HEK293 (cell line): ENCODE results near the gene RINL.

ENCODE experiments used
- CTCF ChIA-PET: fragments of 350-600 bp; formaldehyde crosslinking; extraction: SDS; loops from one replicate; lab custom pipeline; 2021; ENCODE audit warnings: antibody characterized with exemption; lab: Yijun Ruan, JAX
- POLR2A ChIA-PET: fragments of 300-600 bp; formaldehyde crosslinking; extraction: SDS; loops from one replicate; lab custom pipeline; 2020; ENCODE audit warnings: antibody characterized with exemption, inconsistent platforms; lab: Yijun Ruan, JAX
- H3K27ac ChIP-seq: fragments of 200-500 bp; sonication (Bioruptor generic); 2 replicates; pipeline ENCODE4 v1.5.1; 2014; ENCODE audit warnings: low read depth, low read length, control low read depth, inconsistent platforms; ENCODE audit errors: extremely low read depth
- H3K36me3 ChIP-seq, 2 experiments: fragments of 200-500 bp in 1 of 2; sonication (Bioruptor generic) in 1 of 2; 1 replicate in 1 of 2; 2 replicates in 1 of 2; pipeline ENCODE4 v1.5.1; 2014 to 2017; ENCODE audit warnings: inconsistent platforms in 2 of 2, low read length in 2 of 2; ENCODE audit not compliant: control insufficient read depth in 2 of 2, insufficient read depth in 1 of 2
- H3K4me1 ChIP-seq: fragments of 200-500 bp; sonication (Bioruptor generic); 2 replicates; pipeline ENCODE4 v1.5.1; 2014; ENCODE audit warnings: mild to moderate bottlenecking, low read length, inconsistent platforms; ENCODE audit not compliant: control insufficient read depth, insufficient read depth
- H3K4me3 ChIP-seq: 2 replicates; pipeline ENCODE4 v1.5.1; 2011; ENCODE audit warnings: low read depth, mild to moderate bottlenecking, control low read depth, low read length, moderate library complexity
- H3K9me3 ChIP-seq: fragments of 200-500 bp; sonication (Bioruptor generic); 2 replicates; pipeline ENCODE4 v1.5.1; 2014; ENCODE audit warnings: low read depth, low read length, inconsistent platforms; ENCODE audit not compliant: control insufficient read depth, insufficient read depth
- AEBP2 ChIP-seq: fragments of 450-650 bp; formaldehyde crosslinking; IDR thresholded peaks from 2 replicates; pipeline ENCODE4 v1.5.1; 2016; ENCODE audit warnings: missing biosample characterization, missing genetic modification characterization, borderline replicate concordance
- BCL11B ChIP-seq: fragments of 450-650 bp; formaldehyde crosslinking; IDR thresholded peaks from 2 replicates; pipeline ENCODE4 v1.5.1; 2016; ENCODE audit warnings: low read depth, missing biosample characterization, missing genetic modification characterization
- GLI2 ChIP-seq: fragments of 450-650 bp; formaldehyde crosslinking; IDR thresholded peaks from 2 replicates; pipeline ENCODE4; 2017; ENCODE audit warnings: missing biosample characterization, missing genetic modification characterization, low read depth, borderline replicate concordance
- GLIS2 ChIP-seq: fragments of 450-650 bp; formaldehyde crosslinking; IDR thresholded peaks from 2 replicates; pipeline ENCODE4 v1.5.1; 2016; ENCODE audit warnings: missing biosample characterization, missing genetic modification characterization
- KLF16 ChIP-seq: fragments of 450-650 bp; formaldehyde crosslinking; IDR thresholded peaks from 2 replicates; pipeline ENCODE4 v1.5.1; 2017; ENCODE audit warnings: missing biosample characterization, missing genetic modification characterization
- KLF7 ChIP-seq: fragments of 450-650 bp; formaldehyde crosslinking; IDR thresholded peaks from 2 replicates; pipeline ENCODE4 v1.5.1; 2016; ENCODE audit warnings: missing biosample characterization, missing genetic modification characterization, borderline replicate concordance
- PRDM1 ChIP-seq: fragments of 450-650 bp; formaldehyde crosslinking; IDR thresholded peaks from 2 replicates; pipeline ENCODE4; 2016; ENCODE audit warnings: missing biosample characterization, missing genetic modification characterization
- REST ChIP-seq: fragments of 450-650 bp; formaldehyde crosslinking; IDR thresholded peaks from 2 replicates; pipeline ENCODE4 v1.5.1; 2016; ENCODE audit warnings: missing biosample characterization, missing genetic modification characterization
- SP2 ChIP-seq: fragments of 450-650 bp; formaldehyde crosslinking; IDR thresholded peaks from 2 replicates; pipeline ENCODE4 v1.5.1; 2016; ENCODE audit warnings: missing biosample characterization, missing genetic modification characterization
- ZFHX2 ChIP-seq: fragments of 450-650 bp; formaldehyde crosslinking; conservative IDR thresholded peaks from 2 replicates; pipeline ENCODE4 v1.5.1; 2016; ENCODE audit warnings: missing biosample characterization, missing genetic modification characterization
- ZFP41 ChIP-seq: fragments of 450-650 bp; formaldehyde crosslinking; IDR thresholded peaks from 2 replicates; pipeline ENCODE4 v1.5.1; 2016; ENCODE audit warnings: missing biosample characterization, missing genetic modification characterization, borderline replicate concordance
- ZNF2 ChIP-seq: fragments of 450-650 bp; formaldehyde crosslinking; IDR thresholded peaks from 2 replicates; pipeline ENCODE4 v1.5.1; 2016; ENCODE audit warnings: missing biosample characterization, missing genetic modification characterization
- ZNF221 ChIP-seq: fragments of 450-650 bp; formaldehyde crosslinking; IDR thresholded peaks from 2 replicates; pipeline ENCODE4 v1.5.1; 2017; ENCODE audit warnings: missing biosample characterization, missing genetic modification characterization, borderline replicate concordance
- ZNF223 ChIP-seq: fragments of 450-650 bp; formaldehyde crosslinking; IDR thresholded peaks from 2 replicates; pipeline ENCODE4 v1.5.1; 2016; ENCODE audit warnings: missing biosample characterization, missing genetic modification characterization
- ZNF24 ChIP-seq: fragments of 450-650 bp; formaldehyde crosslinking; IDR thresholded peaks from 2 replicates; pipeline ENCODE4 v1.5.1; 2016; ENCODE audit warnings: missing biosample characterization, missing genetic modification characterization
- ZNF280C ChIP-seq: fragments of 450-650 bp; formaldehyde crosslinking; IDR thresholded peaks from 2 replicates; pipeline ENCODE4 v1.5.1; 2016; ENCODE audit warnings: missing biosample characterization, missing genetic modification characterization
- ZNF280D ChIP-seq: fragments of 450-650 bp; formaldehyde crosslinking; IDR thresholded peaks from 2 replicates; pipeline ENCODE4 v1.5.1; 2016; ENCODE audit warnings: missing biosample characterization, missing genetic modification characterization
- ZNF404 ChIP-seq: fragments of 450-650 bp; formaldehyde crosslinking; IDR thresholded peaks from 2 replicates; pipeline ENCODE4 v1.5.1; 2017; ENCODE audit warnings: missing biosample characterization, missing genetic modification characterization
- ZNF501 ChIP-seq: fragments of 450-650 bp; formaldehyde crosslinking; IDR thresholded peaks from 2 replicates; pipeline ENCODE4 v1.5.1; 2016; ENCODE audit warnings: missing biosample characterization, missing genetic modification characterization
- ZNF510 ChIP-seq: fragments of 450-650 bp; formaldehyde crosslinking; IDR thresholded peaks from 2 replicates; pipeline ENCODE4 v1.5.1; 2018; ENCODE audit warnings: mild to moderate bottlenecking, missing genetic modification characterization, missing biosample characterization; ENCODE audit not compliant: insufficient replicate concordance

Gene RINL

GRCh38 chr19:38891771-38892170, 13.7 kb upstream of the RINL start (continued):
- TF ChIP-seq ZNF280D (no peak), ZNF280C (no peak), ZNF221 (tag by site-specific recombination) (no peak), ZNF24 (tag by site-specific recombination) (no peak), PRDM1 (no peak), KLF16 (tag by site-specific recombination) (no peak), ZNF223 (tag by site-specific recombination) (no peak), ZFP41 (tag by site-specific recombination) (no peak), ZNF501 (no peak)

- Histone ChIP-seq H3K27ac (no peak overlapping the region), H3K4me1 (peaks cover 3% of the 10 kb centered on the region; the same call in 1 of the 2 replicates), H3K36me3 (peaks cover 29 to 31% of the 10 kb centered on the region in 2 experiments)
- ChIA-PET CTCF (interaction anchor here (0.7 to 3.0 kb wide), 3 partner anchors 42 to 488 kb away, joined by 3 to 13 read pairs (median 4); partner anchors contain the start of gene FAM98C), POLR2A (interaction anchor here (0.7 to 2.3 kb wide), 3 partner anchors 9 to 41 kb away, joined by 3 to 6 read pairs (median 4); partner anchors contain the start of genes NFKBIB and SIRT2)
- TF ChIP-seq AEBP2 (tag by site-specific recombination), result no peak
- TF ChIP-seq GLIS2, result no peak
- no peak for TF ChIP-seq BCL11B (tag by site-specific recombination)
- no peak for TF ChIP-seq ZFHX2 (tag by site-specific recombination)
- TF ChIP-seq ZNF404 (tag by site-specific recombination), result no peak
- no peak for TF ChIP-seq SP2 (tag by site-specific recombination)
- no peak for TF ChIP-seq KLF7 (tag by site-specific recombination)
- no peak for TF ChIP-seq ZNF2 (tag by site-specific recombination)
- TF ChIP-seq ZNF510 (tag by site-specific recombination), result no peak
- no peak for TF ChIP-seq REST (tag by site-specific recombination)
- TF ChIP-seq GLI2, result no peak
- TF ChIP-seq, all 188 proteins: peak for 0
- no peaks in the 10 kb centered on the region for H3K9me3 ChIP-seq
- H3K4me3 ChIP-seq, result no peak overlapping the region
Observed at GRCh38 chr19:38890686-38891085, 12.6 kb upstream of the RINL start.
